Skeletal muscle tissue (tissue), 4 donors: Measurements from ENCODE around the gene EXT2. TPM values are rescaled to one million over a fixed set of nuclear protein-coding genes. Genes with fewer than 3 reads are reported as not detected.

Experiments used
- H3K27ac ChIP-seq: one replicate; pipeline ENCODE4 v1.7.0; 2013; ENCODE audit warnings: mild to moderate bottlenecking, low read depth, low read length, inconsistent platforms
- H3K27me3 ChIP-seq, 3 donors: one replicate each; pipeline ENCODE4 v1.7.0; 2013; ENCODE audit warnings: low read length in 3 of 3; ENCODE audit not compliant: control insufficient read depth in 3 of 3, insufficient read depth in 3 of 3
- H3K36me3 ChIP-seq, 3 donors: one replicate each; pipeline ENCODE4 v1.7.0; 2013; ENCODE audit warnings: low read length in 3 of 3; ENCODE audit not compliant: control insufficient read depth in 3 of 3, insufficient read depth in 3 of 3
- H3K4me1 ChIP-seq, 3 donors: one replicate each; pipeline ENCODE4 v1.7.0; 2013; ENCODE audit warnings: low read length in 3 of 3, mild to moderate bottlenecking in 3 of 3; ENCODE audit not compliant: control insufficient read depth in 3 of 3, insufficient read depth in 3 of 3
- H3K4me3 ChIP-seq, 3 donors: one replicate each; pipeline ENCODE4 v1.7.0; 2013; ENCODE audit warnings: low read length in 3 of 3
- H3K9ac ChIP-seq, 3 donors: one replicate each; pipeline ENCODE4 v1.7.0; 2013; ENCODE audit warnings: low read length in 3 of 3, mild to moderate bottlenecking in 3 of 3, moderate library complexity in 2 of 3, low read depth in 1 of 3
- H3K9me3 ChIP-seq, 3 donors: one replicate each; pipeline ENCODE4 v1.7.0; 2013; ENCODE audit warnings: low read length in 3 of 3; ENCODE audit not compliant: control insufficient read depth in 3 of 3
- total RNA-seq: library from RNA; depleted of rRNA; stranded (reverse); fragments of >200 nt; gene quantifications from one replicate; pipeline ENCODE4 v1.2.3, GENCODE V29; 2014
- donor health status: Osteomylitis.

EXT2 gene
- total RNA-seq: 106 TPM

DNA sequence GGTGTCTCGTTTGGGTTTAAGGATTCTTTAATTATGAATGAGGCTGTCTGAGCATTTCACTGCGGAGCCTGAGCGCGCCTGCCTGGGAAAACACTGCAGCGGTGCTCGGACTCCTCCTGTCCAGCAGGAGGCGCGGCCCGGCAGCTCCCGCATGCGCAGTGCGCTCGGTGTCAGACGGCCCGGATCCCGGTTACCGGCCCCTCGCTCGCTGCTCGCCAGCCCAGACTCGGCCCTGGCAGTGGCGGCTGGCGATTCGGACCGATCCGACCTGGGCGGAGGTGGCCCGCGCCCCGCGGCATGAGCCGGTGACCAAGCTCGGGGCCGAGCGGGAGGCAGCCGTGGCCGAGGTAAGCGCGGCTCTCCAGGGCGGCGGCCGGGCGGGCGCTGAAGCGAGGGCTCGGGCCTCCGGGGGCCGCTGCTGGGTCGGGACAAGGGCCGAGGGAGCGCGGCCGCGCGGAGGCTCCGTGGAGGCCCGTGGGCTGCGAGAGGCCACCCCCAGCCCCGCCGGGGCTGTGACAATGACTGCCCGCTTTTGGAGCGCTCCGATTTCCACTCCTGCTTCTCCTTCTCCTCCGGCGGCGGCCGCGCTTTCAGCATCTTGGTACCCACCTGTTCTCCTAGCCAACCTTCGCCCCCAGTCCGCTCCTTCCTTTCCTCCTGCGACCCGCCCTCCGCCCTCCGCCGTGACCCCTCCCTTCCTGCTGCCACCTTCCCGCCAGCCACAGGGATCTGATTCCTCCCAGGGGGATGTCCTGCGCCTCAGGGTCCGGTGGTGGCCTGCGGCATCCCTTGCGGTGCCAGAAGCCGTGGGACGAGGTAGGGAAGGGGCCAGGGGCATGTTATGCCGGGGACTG lies at the start of gene EXT2:
Gene EXT2, plus strand, starts transcription at position 173 of the 854 bp plus-strand sequence. CDS start 12,035 bp downstream, outside the sequence.
- Histone ChIP-seq H3K9ac (peak within 1 kb of the TSS; percentile 82 to 89 (median 84)), H3K36me3 (peaks cover 0 to 4% (median 0%) of the 10 kb centered on the region in 3 donors), H3K4me1 (peaks cover 9 to 14% (median 11%) of the 10 kb centered on the region in 3 donors), H3K9me3 (no peaks in the 10 kb centered on the region), H3K4me3 (peak within 1 kb of the TSS; percentile 79 to 81 (median 80)), H3K27me3 (no peaks in the 10 kb centered on the region), H3K27ac (peak within 1 kb of the TSS; percentile 72)

DNA sequence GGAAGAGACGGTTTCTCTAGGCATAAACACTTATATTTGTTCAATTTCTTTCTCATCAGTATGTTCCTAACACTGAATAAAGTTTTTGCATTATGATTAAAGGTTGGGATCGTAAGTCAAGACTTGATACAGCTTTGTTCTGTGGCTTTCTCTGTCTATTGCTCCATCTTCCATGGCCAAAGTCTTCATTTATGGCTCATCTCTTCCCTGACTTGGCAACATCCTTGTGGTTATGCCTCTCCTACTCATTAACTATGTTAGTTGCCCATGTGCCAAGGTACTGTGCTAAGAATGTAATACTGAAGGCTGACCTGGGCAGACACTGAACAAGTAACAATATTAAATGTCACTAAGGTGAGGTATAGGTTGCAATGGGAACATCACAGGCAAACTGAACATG lies 49.3 kb upstream of the EXT2 start:
- Histone ChIP-seq H3K27ac (no peak overlapping the region), H3K4me1 (no peaks in the 10 kb centered on the region), H3K27me3 (no peaks in the 10 kb centered on the region), H3K9ac (no peak overlapping the region), H3K36me3 (no peaks in the 10 kb centered on the region), H3K9me3 (no peaks in the 10 kb centered on the region), H3K4me3 (no peak overlapping the region)

DNA sequence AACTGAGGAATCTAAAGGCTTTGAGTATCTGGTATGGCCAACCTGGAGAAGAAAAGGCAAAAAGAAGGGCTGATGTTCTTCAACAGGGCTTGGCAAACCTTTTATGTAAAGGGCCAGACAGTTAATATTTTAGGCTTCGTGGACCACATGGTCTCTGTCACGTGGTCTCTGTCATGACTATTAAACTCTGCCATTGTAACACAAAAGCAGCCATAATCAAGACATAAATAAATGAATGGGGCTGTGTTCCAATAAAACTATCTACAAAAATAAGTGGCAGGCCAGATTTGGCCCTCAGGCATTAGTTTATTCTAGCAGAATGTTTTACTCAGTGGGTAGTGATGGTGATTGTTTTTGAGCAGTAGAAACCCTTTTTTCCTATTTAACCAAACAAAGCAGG lies 48.2 kb upstream of the EXT2 start:
- Histone ChIP-seq H3K36me3 (no peaks in the 10 kb centered on the region), H3K9me3 (no peaks in the 10 kb centered on the region), H3K27ac (no peak overlapping the region), H3K27me3 (no peaks in the 10 kb centered on the region), H3K4me1 (no peaks in the 10 kb centered on the region), H3K9ac (no peak overlapping the region), H3K4me3 (no peak overlapping the region)

DNA sequence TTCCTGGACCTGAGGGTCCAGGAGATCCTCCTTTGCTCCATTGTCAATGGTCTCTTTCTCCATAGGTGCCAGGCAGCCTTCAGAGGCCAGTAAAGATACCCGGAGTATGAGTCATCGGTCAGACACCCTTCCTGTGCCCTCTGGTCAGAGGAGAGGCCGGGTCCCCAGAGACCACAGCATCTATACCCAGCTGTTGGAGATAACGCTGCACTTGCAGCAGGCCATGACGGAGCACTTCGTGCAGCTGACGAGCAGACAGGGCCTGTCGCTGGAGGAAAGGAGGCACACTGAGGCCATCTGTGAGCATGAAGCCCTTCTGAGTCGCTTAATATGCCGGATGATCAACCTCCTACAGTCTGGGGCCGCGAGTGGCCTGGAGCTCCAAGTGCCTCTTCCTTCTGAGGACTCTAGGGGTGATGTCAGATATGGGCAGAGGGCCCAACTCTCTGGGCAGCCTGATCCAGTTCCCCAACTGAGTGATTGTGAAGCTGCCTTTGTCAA lies 47.5 kb upstream of the EXT2 start, which contains the start of gene ACCSL:
Gene ACCSL, plus strand, starts transcription at position 51 of the 501 bp plus-strand sequence. Its CDS starts 56 bp downstream, at position 107.
- Histone ChIP-seq H3K27ac (no peak within 1 kb of the TSS), H3K4me1 (no peaks in the 10 kb centered on the region), H3K9me3 (no peaks in the 10 kb centered on the region), H3K36me3 (no peaks in the 10 kb centered on the region), H3K27me3 (peaks cover 0 to 3% (median 0%) of the 10 kb centered on the region in 3 donors), H3K4me3 (no peak within 1 kb of the TSS), H3K9ac (no peak within 1 kb of the TSS)

DNA sequence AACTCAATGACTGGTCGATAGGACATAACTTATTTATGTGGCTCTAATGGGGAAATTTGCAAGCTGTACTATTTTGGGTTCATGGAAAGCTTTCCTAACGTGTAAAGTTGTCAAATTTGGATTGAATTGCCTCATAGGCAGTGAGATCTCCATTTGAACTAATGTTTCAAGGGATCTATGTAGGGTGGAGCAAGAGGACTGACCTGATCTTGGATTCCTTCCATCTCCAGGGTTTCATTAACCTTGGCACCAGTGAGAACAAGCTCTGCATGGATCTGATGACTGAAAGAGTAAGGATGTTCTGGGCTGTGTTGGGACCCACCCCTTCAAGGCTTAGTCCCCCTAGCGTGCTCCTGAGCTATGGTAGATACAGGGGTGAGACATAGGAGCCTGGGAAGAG lies 45.6 kb upstream of the EXT2 start:
- Histone ChIP-seq H3K9ac (no peak overlapping the region), H3K4me3 (no peak overlapping the region), H3K27ac (no peak overlapping the region), H3K27me3 (peaks cover 0 to 5% (median 0%) of the 10 kb centered on the region in 3 donors), H3K9me3 (no peaks in the 10 kb centered on the region), H3K36me3 (no peaks in the 10 kb centered on the region), H3K4me1 (no peaks in the 10 kb centered on the region)

DNA sequence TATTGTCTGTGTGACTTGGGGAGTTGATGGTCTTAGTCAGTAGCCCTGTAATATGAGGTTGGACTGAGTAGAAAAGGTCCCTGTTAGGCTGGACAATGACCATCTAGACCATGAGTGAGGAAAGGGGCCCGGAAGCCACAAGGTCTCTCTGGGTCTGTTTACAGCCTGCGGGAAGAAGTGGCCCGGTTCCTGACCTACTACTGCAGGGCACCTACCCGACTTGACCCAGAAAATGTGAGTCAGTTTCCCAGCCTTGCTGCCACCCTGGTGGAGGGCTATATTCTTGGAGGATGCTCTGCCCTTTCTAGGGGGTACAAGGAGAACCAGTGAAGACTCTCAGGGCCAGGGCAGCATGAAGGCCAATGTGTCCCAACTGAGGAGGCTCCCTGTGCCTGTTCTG lies 44.3 kb upstream of the EXT2 start:
- Histone ChIP-seq H3K9ac (no peak overlapping the region), H3K36me3 (no peaks in the 10 kb centered on the region), H3K27me3 (peaks cover 0 to 5% (median 0%) of the 10 kb centered on the region in 3 donors), H3K4me3 (no peak overlapping the region), H3K4me1 (no peaks in the 10 kb centered on the region), H3K27ac (no peak overlapping the region), H3K9me3 (no peaks in the 10 kb centered on the region)

DNA sequence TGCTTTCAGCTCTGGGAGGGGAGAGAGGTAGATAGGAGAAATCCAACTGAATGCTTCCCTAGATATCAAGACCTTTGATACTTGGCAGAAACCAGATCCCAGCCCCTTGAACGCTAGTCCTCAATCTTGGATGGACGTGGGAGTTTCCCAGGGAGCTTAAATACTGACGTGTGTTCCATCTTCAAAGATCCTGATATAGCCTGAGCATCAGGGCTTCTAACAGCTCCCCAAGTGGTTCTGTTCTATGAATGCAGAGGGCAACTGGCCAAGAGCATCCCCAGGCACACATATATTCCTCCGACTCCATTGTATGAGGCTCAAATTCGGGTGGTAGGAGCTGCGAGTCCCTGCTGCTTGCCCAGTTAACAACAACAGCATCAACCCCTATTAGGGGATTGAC lies 38.1 kb upstream of the EXT2 start:
- no peak overlapping the region for H3K27ac ChIP-seq
- no peaks in the 10 kb centered on the region for H3K9me3 ChIP-seq
- no peak overlapping the region for H3K9ac ChIP-seq
- peaks cover 0 to 5% (median 0%) of the 10 kb centered on the region in 3 donors for H3K27me3 ChIP-seq
- no peaks in the 10 kb centered on the region for H3K36me3 ChIP-seq
- H3K4me1 ChIP-seq: no peaks in the 10 kb centered on the region
- H3K4me3 ChIP-seq: no peak overlapping the region

DNA sequence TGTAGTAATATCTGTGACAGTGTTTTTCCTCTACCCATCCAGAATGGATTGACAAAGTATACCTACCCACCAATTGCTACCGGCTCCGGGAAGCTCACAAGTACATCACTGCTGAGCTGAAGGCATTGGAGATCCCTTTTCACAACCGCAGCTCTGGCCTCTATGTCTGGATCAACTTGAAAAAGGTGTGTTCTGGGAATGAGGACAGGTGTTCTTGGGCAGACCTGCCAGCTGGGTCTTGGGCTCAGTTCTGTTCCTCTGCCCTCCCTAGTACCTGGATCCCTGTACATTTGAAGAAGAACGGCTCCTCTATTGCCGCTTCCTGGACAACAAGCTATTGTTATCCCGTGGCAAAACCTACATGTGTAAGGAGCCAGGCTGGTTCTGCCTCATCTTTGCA lies 37.2 kb upstream of the EXT2 start:
- Histone ChIP-seq H3K9me3 (no peaks in the 10 kb centered on the region), H3K4me3 (no peak overlapping the region), H3K9ac (no peak overlapping the region), H3K4me1 (no peaks in the 10 kb centered on the region), H3K27ac (no peak overlapping the region), H3K36me3 (no peaks in the 10 kb centered on the region), H3K27me3 (no peaks in the 10 kb centered on the region)

DNA sequence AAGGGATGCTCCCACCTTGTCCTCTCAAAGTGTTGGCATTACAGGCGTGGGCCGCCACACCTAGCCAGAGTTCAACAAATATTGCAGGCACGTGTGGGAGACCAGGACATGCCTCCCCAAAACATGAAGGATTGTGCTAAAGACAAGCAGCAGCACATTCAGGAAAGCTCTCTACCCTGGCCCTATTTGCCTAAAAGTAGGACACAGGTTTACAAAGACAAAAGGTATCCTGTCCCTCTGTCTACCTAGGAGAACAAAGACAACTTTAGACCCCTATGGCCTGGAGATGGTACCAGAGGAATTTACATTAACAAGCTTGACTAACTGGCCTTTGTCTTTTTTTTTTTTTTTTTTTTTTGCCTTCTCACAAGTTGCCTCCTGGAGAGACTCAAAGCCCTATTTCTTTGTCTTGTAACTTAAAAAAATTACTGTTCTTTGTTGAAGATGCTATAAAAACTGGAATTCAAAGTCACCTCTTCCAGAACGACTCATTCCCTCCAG lies 30.3 kb upstream of the EXT2 start:
- H3K9ac ChIP-seq: peak overlapping the region in 2 of 3 donors; percentile 82 to 91
- no peaks in the 10 kb centered on the region for H3K27me3 ChIP-seq
- peaks cover 4 to 10% (median 6%) of the 10 kb centered on the region in 3 donors for H3K4me1 ChIP-seq
- no peaks in the 10 kb centered on the region for H3K9me3 ChIP-seq
- H3K4me3 ChIP-seq: no peak overlapping the region
- peak overlapping the region; percentile 86 for H3K27ac ChIP-seq
- peaks cover 0 to 7% (median 1%) of the 10 kb centered on the region in 3 donors for H3K36me3 ChIP-seq
